HEK293 (cell line): ENCODE data around the gene GATC.

Experiments used
- CTCF ChIA-PET: fragments of 350-600 bp; formaldehyde crosslinking; extraction: SDS; loops from one replicate; lab custom pipeline; 2021; ENCODE audit warnings: antibody characterized with exemption; lab: Yijun Ruan, JAX
- POLR2A ChIA-PET: fragments of 300-600 bp; formaldehyde crosslinking; extraction: SDS; loops from one replicate; lab custom pipeline; 2020; ENCODE audit warnings: antibody characterized with exemption, inconsistent platforms; lab: Yijun Ruan, JAX
- H3K27ac ChIP-seq: fragments of 200-500 bp; sonication (Bioruptor generic); 2 replicates; pipeline ENCODE4 v1.5.1; 2014; ENCODE audit warnings: low read depth, low read length, control low read depth, inconsistent platforms; ENCODE audit errors: extremely low read depth
- H3K36me3 ChIP-seq, 2 experiments: fragments of 200-500 bp in 1 of 2; sonication (Bioruptor generic) in 1 of 2; 1 replicate in 1 of 2; 2 replicates in 1 of 2; pipeline ENCODE4 v1.5.1; 2014 to 2017; ENCODE audit warnings: inconsistent platforms in 2 of 2, low read length in 2 of 2; ENCODE audit not compliant: control insufficient read depth in 2 of 2, insufficient read depth in 1 of 2
- H3K4me1 ChIP-seq: fragments of 200-500 bp; sonication (Bioruptor generic); 2 replicates; pipeline ENCODE4 v1.5.1; 2014; ENCODE audit warnings: mild to moderate bottlenecking, low read length, inconsistent platforms; ENCODE audit not compliant: control insufficient read depth, insufficient read depth
- H3K4me3 ChIP-seq: 2 replicates; pipeline ENCODE4 v1.5.1; 2011; ENCODE audit warnings: low read depth, mild to moderate bottlenecking, control low read depth, low read length, moderate library complexity
- H3K9me3 ChIP-seq: fragments of 200-500 bp; sonication (Bioruptor generic); 2 replicates; pipeline ENCODE4 v1.5.1; 2014; ENCODE audit warnings: low read depth, low read length, inconsistent platforms; ENCODE audit not compliant: control insufficient read depth, insufficient read depth
- BCL11B ChIP-seq: fragments of 450-650 bp; formaldehyde crosslinking; IDR thresholded peaks from 2 replicates; pipeline ENCODE4 v1.5.1; 2016; ENCODE audit warnings: low read depth, missing biosample characterization, missing genetic modification characterization
- EGR2 ChIP-seq: fragments of 450-650 bp; formaldehyde crosslinking; IDR thresholded peaks from 2 replicates; pipeline ENCODE4 v1.5.1; 2016; ENCODE audit warnings: low read depth, missing biosample characterization, missing genetic modification characterization
- GLIS2 ChIP-seq: fragments of 450-650 bp; formaldehyde crosslinking; IDR thresholded peaks from 2 replicates; pipeline ENCODE4 v1.5.1; 2016; ENCODE audit warnings: missing biosample characterization, missing genetic modification characterization
- HOXD13 ChIP-seq: sonication (generic); formaldehyde crosslinking; IDR thresholded peaks from 2 replicates; pipeline ENCODE4 v1.8.0; 2022; ENCODE audit warnings: missing genetic modification reagents, borderline replicate concordance
- KLF7 ChIP-seq: fragments of 450-650 bp; formaldehyde crosslinking; IDR thresholded peaks from 2 replicates; pipeline ENCODE4 v1.5.1; 2016; ENCODE audit warnings: missing biosample characterization, missing genetic modification characterization, borderline replicate concordance
- OSR2 ChIP-seq: fragments of 450-650 bp; formaldehyde crosslinking; IDR thresholded peaks from 2 replicates; pipeline ENCODE4 v1.5.1; 2016; ENCODE audit warnings: missing biosample characterization, missing genetic modification characterization
- REPIN1 ChIP-seq: fragments of 450-650 bp; formaldehyde crosslinking; IDR thresholded peaks from 2 replicates; pipeline ENCODE4 v1.5.1; 2017; ENCODE audit warnings: missing biosample characterization, missing genetic modification characterization, low read depth
- SALL2 ChIP-seq: fragments of 450-650 bp; formaldehyde crosslinking; IDR thresholded peaks from 2 replicates; pipeline ENCODE4 v1.5.0; 2017; ENCODE audit warnings: missing biosample characterization, mild to moderate bottlenecking, missing genetic modification characterization, borderline replicate concordance
- SCRT2 ChIP-seq: fragments of 450-650 bp; formaldehyde crosslinking; IDR thresholded peaks from 2 replicates; pipeline ENCODE4 v1.5.1; 2016; ENCODE audit warnings: missing biosample characterization, missing genetic modification characterization
- ZBTB1 ChIP-seq: fragments of 450-650 bp; formaldehyde crosslinking; IDR thresholded peaks from 2 replicates; pipeline ENCODE4 v1.5.1; 2016; ENCODE audit warnings: missing biosample characterization, missing genetic modification characterization
- ZBTB7A ChIP-seq: fragments of 450-650 bp; formaldehyde crosslinking; IDR thresholded peaks from 2 replicates; pipeline ENCODE4 v1.5.1; 2016; ENCODE audit warnings: low read depth, missing biosample characterization, missing genetic modification characterization
- ZNF121 ChIP-seq: fragments of 450-650 bp; formaldehyde crosslinking; IDR thresholded peaks from 2 replicates; pipeline ENCODE4 v1.5.1; 2016; ENCODE audit warnings: missing biosample characterization, missing genetic modification characterization
- ZNF211 ChIP-seq: fragments of 450-650 bp; formaldehyde crosslinking; IDR thresholded peaks from 2 replicates; pipeline ENCODE4 v1.5.1; 2016; ENCODE audit warnings: low read depth, missing biosample characterization, missing genetic modification characterization
- ZNF223 ChIP-seq: fragments of 450-650 bp; formaldehyde crosslinking; IDR thresholded peaks from 2 replicates; pipeline ENCODE4 v1.5.1; 2016; ENCODE audit warnings: missing biosample characterization, missing genetic modification characterization
- ZNF354C ChIP-seq: fragments of 450-650 bp; formaldehyde crosslinking; IDR thresholded peaks from 2 replicates; pipeline ENCODE4 v1.5.1; 2016; ENCODE audit warnings: missing biosample characterization, missing genetic modification characterization, low read depth, borderline replicate concordance
- ZNF37A ChIP-seq: fragments of 450-650 bp; IDR thresholded peaks from 2 replicates; pipeline ENCODE4 v1.5.1; 2018; ENCODE audit warnings: missing biosample characterization, missing genetic modification characterization
- ZNF514 ChIP-seq: fragments of 450-650 bp; formaldehyde crosslinking; IDR thresholded peaks from 2 replicates; pipeline ENCODE4 v1.5.1; 2016; ENCODE audit warnings: missing biosample characterization, missing genetic modification characterization
- ZNF555 ChIP-seq: fragments of 450-650 bp; formaldehyde crosslinking; conservative IDR thresholded peaks from 2 replicates; pipeline ENCODE4 v1.5.1; 2017; ENCODE audit warnings: missing biosample characterization, mild to moderate bottlenecking, missing genetic modification characterization, inconsistent platforms
- ZNF596 ChIP-seq: fragments of 450-650 bp; IDR thresholded peaks from 2 replicates; pipeline ENCODE4 v1.5.0; 2018; ENCODE audit warnings: missing biosample characterization, mild to moderate bottlenecking, missing genetic modification characterization, moderate library complexity
- ZNF677 ChIP-seq: fragments of 450-650 bp; IDR thresholded peaks from 2 replicates; pipeline ENCODE4 v1.5.0; 2018; ENCODE audit warnings: missing biosample characterization, mild to moderate bottlenecking, missing genetic modification characterization, moderate library complexity
- ZNF747 ChIP-seq: fragments of 450-650 bp; formaldehyde crosslinking; IDR thresholded peaks from 2 replicates; pipeline ENCODE4 v1.5.1; 2016; ENCODE audit warnings: missing biosample characterization, missing genetic modification characterization
- ZNF76 ChIP-seq: fragments of 450-650 bp; formaldehyde crosslinking; IDR thresholded peaks from 2 replicates; pipeline ENCODE4; 2016; ENCODE audit warnings: low read depth, missing biosample characterization, missing genetic modification characterization, borderline replicate concordance
- ZNF768 ChIP-seq: fragments of 450-650 bp; formaldehyde crosslinking; IDR thresholded peaks from 2 replicates; pipeline ENCODE4 v1.5.1; 2018; ENCODE audit warnings: missing biosample characterization, mild to moderate bottlenecking, missing genetic modification characterization
- ZNF777 ChIP-seq: fragments of 450-650 bp; formaldehyde crosslinking; IDR thresholded peaks from 2 replicates; pipeline ENCODE4 v1.5.1; 2017; ENCODE audit warnings: missing biosample characterization, missing genetic modification characterization, borderline replicate concordance
- TF ChIP-seq, protein P1 (sequence below): fragments of 450-650 bp; formaldehyde crosslinking; IDR thresholded peaks from 2 replicates; pipeline ENCODE4 v1.5.1; 2016; ENCODE audit warnings: missing biosample characterization, missing genetic modification characterization
- TF ChIP-seq, protein P2 (sequence below): fragments of 450-650 bp; formaldehyde crosslinking; IDR thresholded peaks from 2 replicates; pipeline ENCODE4 v1.5.1; 2016; ENCODE audit warnings: missing biosample characterization, missing genetic modification characterization, borderline replicate concordance

Gene GATC

DNA sequence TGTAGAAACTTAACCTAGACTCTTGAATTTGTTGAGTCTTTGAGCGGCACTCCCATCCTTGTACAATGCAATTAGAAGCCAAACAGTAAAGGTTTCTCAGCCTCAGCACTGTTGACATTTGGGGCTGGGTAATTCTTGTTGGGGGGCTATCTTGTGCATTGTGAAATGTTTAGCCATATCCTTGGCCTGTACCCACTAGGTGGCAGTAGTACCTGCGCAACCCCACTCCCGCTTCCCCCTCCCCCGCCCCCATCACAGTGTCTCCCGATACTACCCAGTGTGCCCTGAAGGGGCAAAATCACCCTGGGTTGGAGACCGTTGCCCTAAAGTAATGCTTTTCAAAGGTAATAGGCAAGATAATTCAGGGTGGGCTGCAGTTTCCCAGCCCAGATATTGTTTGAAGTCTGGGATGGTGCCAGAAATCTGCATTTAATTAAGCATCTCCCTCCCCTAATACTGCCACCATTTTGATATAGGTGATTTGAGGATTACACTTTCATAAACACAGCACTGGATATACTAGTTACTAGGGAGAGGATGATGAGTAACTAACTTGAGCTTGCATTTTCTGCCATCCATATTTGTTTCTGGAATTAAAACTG lies 6.5 kb upstream of the GATC start (continued):
- TF ChIP-seq, protein P1, sequence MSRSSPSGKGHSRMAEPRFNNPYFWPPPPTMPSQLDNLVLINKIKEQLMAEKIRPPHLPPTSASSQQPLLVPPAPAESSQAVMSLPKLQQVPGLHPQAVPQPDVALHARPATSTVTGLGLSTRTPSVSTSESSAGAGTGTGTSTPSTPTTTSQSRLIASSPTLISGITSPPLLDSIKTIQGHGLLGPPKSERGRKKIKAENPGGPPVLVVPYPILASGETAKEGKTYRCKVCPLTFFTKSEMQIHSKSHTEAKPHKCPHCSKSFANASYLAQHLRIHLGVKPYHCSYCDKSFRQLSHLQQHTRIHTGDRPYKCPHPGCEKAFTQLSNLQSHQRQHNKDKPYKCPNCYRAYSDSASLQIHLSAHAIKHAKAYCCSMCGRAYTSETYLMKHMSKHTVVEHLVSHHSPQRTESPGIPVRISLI (tag by site-specific recombination) = no peak
- no peak for TF ChIP-seq ZNF37A
- TF ChIP-seq ZNF76 = no peak
- no peak for TF ChIP-seq ZBTB7A (tag by site-specific recombination)
- TF ChIP-seq GLIS2 (tag by site-specific recombination) = no peak
- TF ChIP-seq ZBTB1 (tag by site-specific recombination) = no peak
- 0 out of 2 replicates have a peak, but pooled peaks have one; percentile 29 for TF ChIP-seq REPIN1 (tag by site-specific recombination)
- TF ChIP-seq SCRT2 (tag by site-specific recombination) = no peak
- no peak for TF ChIP-seq ZNF211 (tag by site-specific recombination)
- 0 out of 2 replicates have a peak, but pooled peaks have one; percentile 5 for TF ChIP-seq EGR2

DNA sequence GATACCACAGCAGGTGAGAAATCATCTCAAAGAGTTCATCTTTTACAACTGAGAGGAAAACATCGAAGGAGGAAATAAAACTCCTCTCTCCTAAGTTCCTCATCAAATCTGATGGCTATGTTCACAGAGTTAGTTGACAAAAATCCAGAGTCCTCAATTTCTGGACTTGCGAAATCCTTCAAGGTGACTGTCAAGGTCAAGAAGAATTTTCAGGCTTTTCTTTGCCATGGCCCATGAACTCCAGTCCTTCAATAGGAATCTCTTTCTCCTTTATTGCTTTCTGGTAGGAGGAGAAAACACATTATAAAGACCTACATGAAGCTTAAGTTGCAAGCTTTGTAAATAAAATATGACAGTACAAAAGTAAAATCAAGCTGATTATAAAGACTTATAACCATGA lies 1.6 kb upstream of the GATC start:
- Histone ChIP-seq H3K4me1 (peaks cover 4% of the 10 kb centered on the region; the same call in 1 of the 2 replicates), H3K36me3 (peaks cover 49 to 68% of the 10 kb centered on the region in 2 experiments), H3K27ac (no peak overlapping the region), H3K9me3 (no peaks in the 10 kb centered on the region), H3K4me3 (no peak overlapping the region; the same call in 1 of the 2 replicates)
- TF ChIP-seq ZNF223 = no peak
- TF ChIP-seq ZNF768 (tag by site-specific recombination) = no peak
- TF ChIP-seq ZNF747 (tag by site-specific recombination) = no peak
- TF ChIP-seq ZNF677 (tag by site-specific recombination) = no peak
- TF ChIP-seq REPIN1 (tag by site-specific recombination) = no peak
- TF ChIP-seq ZNF514 (tag by site-specific recombination) = no peak
- TF ChIP-seq SALL2 (tag by site-specific recombination) = no peak
- TF ChIP-seq ZNF777 = no peak
- no peak for TF ChIP-seq OSR2
- TF ChIP-seq, protein P2, sequence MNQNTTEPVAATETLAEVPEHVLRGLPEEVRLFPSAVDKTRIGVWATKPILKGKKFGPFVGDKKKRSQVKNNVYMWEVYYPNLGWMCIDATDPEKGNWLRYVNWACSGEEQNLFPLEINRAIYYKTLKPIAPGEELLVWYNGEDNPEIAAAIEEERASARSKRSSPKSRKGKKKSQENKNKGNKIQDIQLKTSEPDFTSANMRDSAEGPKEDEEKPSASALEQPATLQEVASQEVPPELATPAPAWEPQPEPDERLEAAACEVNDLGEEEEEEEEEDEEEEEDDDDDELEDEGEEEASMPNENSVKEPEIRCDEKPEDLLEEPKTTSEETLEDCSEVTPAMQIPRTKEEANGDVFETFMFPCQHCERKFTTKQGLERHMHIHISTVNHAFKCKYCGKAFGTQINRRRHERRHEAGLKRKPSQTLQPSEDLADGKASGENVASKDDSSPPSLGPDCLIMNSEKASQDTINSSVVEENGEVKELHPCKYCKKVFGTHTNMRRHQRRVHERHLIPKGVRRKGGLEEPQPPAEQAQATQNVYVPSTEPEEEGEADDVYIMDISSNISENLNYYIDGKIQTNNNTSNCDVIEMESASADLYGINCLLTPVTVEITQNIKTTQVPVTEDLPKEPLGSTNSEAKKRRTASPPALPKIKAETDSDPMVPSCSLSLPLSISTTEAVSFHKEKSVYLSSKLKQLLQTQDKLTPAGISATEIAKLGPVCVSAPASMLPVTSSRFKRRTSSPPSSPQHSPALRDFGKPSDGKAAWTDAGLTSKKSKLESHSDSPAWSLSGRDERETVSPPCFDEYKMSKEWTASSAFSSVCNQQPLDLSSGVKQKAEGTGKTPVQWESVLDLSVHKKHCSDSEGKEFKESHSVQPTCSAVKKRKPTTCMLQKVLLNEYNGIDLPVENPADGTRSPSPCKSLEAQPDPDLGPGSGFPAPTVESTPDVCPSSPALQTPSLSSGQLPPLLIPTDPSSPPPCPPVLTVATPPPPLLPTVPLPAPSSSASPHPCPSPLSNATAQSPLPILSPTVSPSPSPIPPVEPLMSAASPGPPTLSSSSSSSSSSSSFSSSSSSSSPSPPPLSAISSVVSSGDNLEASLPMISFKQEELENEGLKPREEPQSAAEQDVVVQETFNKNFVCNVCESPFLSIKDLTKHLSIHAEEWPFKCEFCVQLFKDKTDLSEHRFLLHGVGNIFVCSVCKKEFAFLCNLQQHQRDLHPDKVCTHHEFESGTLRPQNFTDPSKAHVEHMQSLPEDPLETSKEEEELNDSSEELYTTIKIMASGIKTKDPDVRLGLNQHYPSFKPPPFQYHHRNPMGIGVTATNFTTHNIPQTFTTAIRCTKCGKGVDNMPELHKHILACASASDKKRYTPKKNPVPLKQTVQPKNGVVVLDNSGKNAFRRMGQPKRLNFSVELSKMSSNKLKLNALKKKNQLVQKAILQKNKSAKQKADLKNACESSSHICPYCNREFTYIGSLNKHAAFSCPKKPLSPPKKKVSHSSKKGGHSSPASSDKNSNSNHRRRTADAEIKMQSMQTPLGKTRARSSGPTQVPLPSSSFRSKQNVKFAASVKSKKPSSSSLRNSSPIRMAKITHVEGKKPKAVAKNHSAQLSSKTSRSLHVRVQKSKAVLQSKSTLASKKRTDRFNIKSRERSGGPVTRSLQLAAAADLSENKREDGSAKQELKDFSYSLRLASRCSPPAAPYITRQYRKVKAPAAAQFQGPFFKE = no peak
- no peak for TF ChIP-seq ZNF354C (tag by site-specific recombination)
- no peak for TF ChIP-seq KLF7 (tag by site-specific recombination)
- TF ChIP-seq ZNF555 = no peak
- TF ChIP-seq ZNF121 (tag by site-specific recombination) = no peak
- TF ChIP-seq ZNF596 (tag by site-specific recombination) = no peak
- no peak for TF ChIP-seq BCL11B (tag by site-specific recombination)
- TF ChIP-seq HOXD13 (CRISPR knock-in tag) = no peak
- ChIA-PET POLR2A (interaction anchor here (2.9 kb wide), 1 partner anchor 21 kb away, joined by 9 read pairs; no protein-coding TSS in a partner anchor), CTCF (interaction anchor here (0.9 to 1.7 kb wide), 4 partner anchors 13 to 88 kb away, joined by 3 to 7 read pairs (median 4); no protein-coding TSS in a partner anchor)
